Mesothelial cell of epicardium (in vitro differentiated cells): ENCODE data around the gene MKRN3. TPM values are rescaled to one million over a fixed set of nuclear protein-coding genes. Genes with fewer than 3 reads are reported as not detected.
"Not testable (repeated sequence)": the region's sequence is repeated elsewhere in the genome, so short reads cannot be mapped to it uniquely, and the experiment has no call there.

Source experiments
- DNase-seq, 2 experiments: peaks; one replicate each; pipeline ENCODE4 v3.0.0; 2021; ENCODE audit warnings: low spot score in 2 of 2; ENCODE audit not compliant: unreplicated experiment in 2 of 2
- H3K27ac Mint-ChIP-seq: 2 replicates; pipeline ENCODE4 v1.8.0; 2021; ENCODE audit warnings: mixed read lengths
- H3K27me3 Mint-ChIP-seq: 2 replicates; pipeline ENCODE4 v1.8.0; 2021; ENCODE audit warnings: low read depth, mixed read lengths
- H3K36me3 Mint-ChIP-seq: 2 replicates; pipeline ENCODE4 v1.8.0; 2021; ENCODE audit warnings: mixed read lengths
- H3K4me1 Mint-ChIP-seq: 2 replicates; pipeline ENCODE4 v1.8.0; 2021; ENCODE audit warnings: mixed read lengths
- H3K4me3 Mint-ChIP-seq: 2 replicates; pipeline ENCODE4 v1.8.0; 2021; ENCODE audit warnings: mild to moderate bottlenecking, moderate library complexity, mixed read lengths
- H3K9me3 Mint-ChIP-seq: 2 replicates; pipeline ENCODE4 v1.8.0; 2021; ENCODE audit warnings: mixed read lengths
- CTCF ChIP-seq: fragments of 200-600 bp; sonication (generic); IDR thresholded peaks from one replicate; pipeline ENCODE4 v1.5.0; 2021; ENCODE audit warnings: antibody characterized with exemption; ENCODE audit not compliant: unreplicated experiment
- total RNA-seq: library from RNA; stranded (reverse); gene quantifications from 3 replicates; pipeline ENCODE4 v1.2.1, GENCODE V29; 2021

Gene MKRN3
- total RNA-seq, 1 donor from 2014 or later = 0.22 TPM

GRCh38 chr15:23589012-23589411 lies 23.5 kb downstream of the MKRN3 start:
- H3K4me1 Mint-ChIP-seq = no peaks in the 10 kb centered on the region
- no peaks in the 10 kb centered on the region for H3K36me3 Mint-ChIP-seq
- H3K4me3 Mint-ChIP-seq = no peak overlapping the region
- peaks cover 20% of the 10 kb centered on the region for H3K9me3 Mint-ChIP-seq
- DNase-seq = no peak
- no peak overlapping the region for H3K27ac Mint-ChIP-seq
- no peaks in the 10 kb centered on the region for H3K27me3 Mint-ChIP-seq
- no peak for TF ChIP-seq CTCF

- no peak for TF ChIP-seq CTCF
- Mint-ChIP-seq H3K4me1 (no peaks in the 10 kb centered on the region), H3K27me3 (no peaks in the 10 kb centered on the region), H3K36me3 (no peaks in the 10 kb centered on the region), H3K4me3 (no peak overlapping the region), H3K9me3 (peaks cover 26% of the 10 kb centered on the region), H3K27ac (no peak overlapping the region)
- DNase-seq = no peak
Observed at GRCh38 chr15:23594252-23594770, 28.8 kb downstream of the MKRN3 start.

- Mint-ChIP-seq H3K4me1 (no peaks in the 10 kb centered on the region), H3K9me3 (peaks cover 26% of the 10 kb centered on the region), H3K27me3 (no peaks in the 10 kb centered on the region), H3K36me3 (no peaks in the 10 kb centered on the region), H3K27ac (no peak overlapping the region), H3K4me3 (no peak overlapping the region)
- no peak for DNase-seq
- no peak for TF ChIP-seq CTCF
Observed at GRCh38 chr15:23595368-23595767, 29.9 kb downstream of the MKRN3 start.

GRCh38 chr15:23596736-23597135 lies 31.3 kb downstream of the MKRN3 start:
- Mint-ChIP-seq H3K27me3 (no peaks in the 10 kb centered on the region), H3K9me3 (peaks cover 26% of the 10 kb centered on the region), H3K4me3 (no peak overlapping the region), H3K4me1 (no peaks in the 10 kb centered on the region), H3K36me3 (no peaks in the 10 kb centered on the region), H3K27ac (no peak overlapping the region)
- DNase-seq = no peak
- no peak for TF ChIP-seq CTCF

- H3K4me3 Mint-ChIP-seq, H3K4me1 Mint-ChIP-seq, DNase-seq, H3K36me3 Mint-ChIP-seq, H3K27me3 Mint-ChIP-seq, H3K27ac Mint-ChIP-seq: not testable (repeated sequence)
- peaks cover 28% of the 10 kb centered on the region for H3K9me3 Mint-ChIP-seq
Observed at GRCh38 chr15:23597278-23597677, 31.8 kb downstream of the MKRN3 start.

GRCh38 chr15:23599053-23599452 lies 33.6 kb downstream of the MKRN3 start:
- no peak for TF ChIP-seq CTCF
- no peaks in the 10 kb centered on the region for H3K27me3 Mint-ChIP-seq
- H3K4me3 Mint-ChIP-seq = no peak overlapping the region
- peaks cover 34% of the 10 kb centered on the region for H3K9me3 Mint-ChIP-seq
- H3K27ac Mint-ChIP-seq = no peak overlapping the region
- H3K4me1 Mint-ChIP-seq = no peaks in the 10 kb centered on the region
- no peaks in the 10 kb centered on the region for H3K36me3 Mint-ChIP-seq
- no peak for DNase-seq
